Gastroesophageal sphincter (tissue), 4 donors: ENCODE data around the gene C1QL1. TPM values are rescaled to one million over a fixed set of nuclear protein-coding genes. Genes with fewer than 3 reads are reported as not detected.
A peak's percentile ranks its signal among the peaks of the same experiment; 100 is the strongest.

Experiments used
- ATAC-seq: fragments of 150-250 bp; one replicate; pipeline ENCODE4 v1.9.1; 2016; ENCODE audit warnings: mild to moderate bottlenecking, moderate library complexity
- H3K27ac ChIP-seq, 4 donors: fragments of 200-600 bp; sonication (generic) in 3 of 4; 1 replicate in 3 of 4; 2 replicates in 1 of 4; pipeline ENCODE4 v1.5.1; 2016 to 2019
- H3K27me3 ChIP-seq: fragments of 200-600 bp; sonication (generic); one replicate; pipeline ENCODE4 v1.5.1; 2019
- H3K36me3 ChIP-seq, 2 donors: fragments of 200-600 bp; sonication (generic); one replicate each; pipeline ENCODE4 v1.5.1; 2019; ENCODE audit warnings: control low read depth in 1 of 2
- H3K4me1 ChIP-seq, 3 donors: fragments of 200-600 bp; sonication (generic); 1 replicate in 2 of 3; 2 replicates in 1 of 3; pipeline ENCODE4 v1.5.1; 2016 to 2019; ENCODE audit warnings: control low read depth in 2 of 3
- H3K4me3 ChIP-seq, 2 donors: fragments of 200-600 bp; sonication (generic); one replicate each; pipeline ENCODE4 v1.5.1; 2019; ENCODE audit warnings: mild to moderate bottlenecking in 1 of 2, moderate library complexity in 1 of 2
- H3K9me3 ChIP-seq, 3 donors: fragments of 200-600 bp; sonication (generic); one replicate each; pipeline ENCODE4 v1.5.1; 2017 to 2019; ENCODE audit warnings: control low read depth in 2 of 3
- EP300 ChIP-seq: sonication (generic); formaldehyde crosslinking; IDR thresholded peaks from one replicate; pipeline ENCODE4 v1.6.1; 2017; ENCODE audit warnings: antibody characterized with exemption, mild to moderate bottlenecking
- POLR2A ChIP-seq, 2 donors: fragments of 450-650 bp; IDR thresholded peaks; one replicate each; pipeline ENCODE4 v1.6.1; 2017; ENCODE audit warnings: antibody characterized with exemption in 2 of 2, mild to moderate bottlenecking in 2 of 2, moderate library complexity in 1 of 2
- POLR2AphosphoS5 ChIP-seq: sonication (generic); formaldehyde crosslinking; IDR thresholded peaks from one replicate; pipeline ENCODE4 v1.6.1; 2017; ENCODE audit warnings: antibody characterized with exemption
- WGBS, 2 donors: methylation state at CpG; one replicate each; pipeline ENCODE4 v1.1.5; 2018; ENCODE audit warnings: low coverage in 1 of 2; 5-methylcytosine and 5-hydroxymethylcytosine counted together
- total RNA-seq, 4 donors: library from RNA; depleted of rRNA; stranded (reverse); fragments of >200 nt; gene quantifications; one replicate each; pipeline ENCODE4 v1.1.0, GENCODE V29; 2016
- TF ChIP-seq, protein P1 (sequence below), 4 experiments: fragments of 200-600 bp in 2 of 4; fragments of 450-650 bp in 2 of 4; sonication (generic) in 1 of 4; IDR thresholded peaks; one replicate each; pipeline ENCODE4 v1.5.1; 2017 to 2019; ENCODE audit warnings: antibody characterized with exemption in 4 of 4, mild to moderate bottlenecking in 2 of 4, moderate library complexity in 2 of 4

Gene C1QL1
- total RNA-seq, 4 donors from 2014 or later, result 4.1 to 7.1 (median 5.0) TPM

DNA sequence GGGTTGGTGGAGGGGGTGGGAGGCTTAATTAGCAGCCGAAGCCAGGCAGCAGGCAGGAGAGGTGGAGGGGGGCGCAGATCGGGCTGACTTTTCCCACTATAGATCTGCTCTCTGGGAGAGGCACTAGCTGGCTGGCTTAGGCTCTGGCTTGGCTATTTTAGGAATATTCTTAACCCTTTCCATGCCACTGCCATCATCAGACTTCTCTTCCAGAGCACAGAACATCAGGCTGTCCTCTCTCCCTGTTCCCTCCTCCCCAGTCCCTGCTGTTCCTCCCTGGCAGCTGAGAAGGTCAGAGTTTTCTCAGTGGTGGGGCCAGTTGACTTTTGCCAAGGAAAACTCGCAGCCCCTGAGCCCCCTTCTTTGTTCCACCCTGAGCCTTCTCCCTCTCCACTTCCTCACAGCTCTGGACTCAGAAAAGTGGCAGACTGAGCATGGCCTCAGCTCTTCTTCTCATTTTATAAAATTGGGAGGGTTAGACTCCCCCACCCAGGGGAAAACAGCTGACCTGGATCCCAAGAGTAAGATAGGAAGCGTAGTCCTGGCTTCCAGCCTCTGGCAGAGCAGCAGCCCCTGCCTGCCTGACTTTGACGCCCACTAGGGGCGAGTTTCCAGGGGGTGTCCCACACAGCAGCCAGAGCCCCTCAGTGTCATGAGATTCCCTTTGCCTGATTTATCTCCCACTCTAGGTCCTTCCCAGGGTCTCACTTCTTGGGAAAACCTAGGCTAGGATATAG, 9.9 kb upstream of the C1QL1 start:
- WGBS, 2 donors, result 20% methylated on average over 4 of the region's 7 CpGs; no CpG with 5 or more reads in 1 of the 2 donors
- TF ChIP-seq, protein P1, sequence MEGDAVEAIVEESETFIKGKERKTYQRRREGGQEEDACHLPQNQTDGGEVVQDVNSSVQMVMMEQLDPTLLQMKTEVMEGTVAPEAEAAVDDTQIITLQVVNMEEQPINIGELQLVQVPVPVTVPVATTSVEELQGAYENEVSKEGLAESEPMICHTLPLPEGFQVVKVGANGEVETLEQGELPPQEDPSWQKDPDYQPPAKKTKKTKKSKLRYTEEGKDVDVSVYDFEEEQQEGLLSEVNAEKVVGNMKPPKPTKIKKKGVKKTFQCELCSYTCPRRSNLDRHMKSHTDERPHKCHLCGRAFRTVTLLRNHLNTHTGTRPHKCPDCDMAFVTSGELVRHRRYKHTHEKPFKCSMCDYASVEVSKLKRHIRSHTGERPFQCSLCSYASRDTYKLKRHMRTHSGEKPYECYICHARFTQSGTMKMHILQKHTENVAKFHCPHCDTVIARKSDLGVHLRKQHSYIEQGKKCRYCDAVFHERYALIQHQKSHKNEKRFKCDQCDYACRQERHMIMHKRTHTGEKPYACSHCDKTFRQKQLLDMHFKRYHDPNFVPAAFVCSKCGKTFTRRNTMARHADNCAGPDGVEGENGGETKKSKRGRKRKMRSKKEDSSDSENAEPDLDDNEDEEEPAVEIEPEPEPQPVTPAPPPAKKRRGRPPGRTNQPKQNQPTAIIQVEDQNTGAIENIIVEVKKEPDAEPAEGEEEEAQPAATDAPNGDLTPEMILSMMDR (IDR thresholded peaks at IDR 0.05), result no peak
- TF ChIP-seq POLR2AphosphoS5 (no peak), EP300 (no peak), POLR2A (IDR thresholded peaks at IDR 0.05) (no peak)
- H3K4me3 ChIP-seq, result no peak overlapping the region
- H3K9me3 ChIP-seq, result no peaks in the 10 kb centered on the region
- no peaks in the 10 kb centered on the region for H3K27me3 ChIP-seq
- no peak for ATAC-seq
- H3K4me1 ChIP-seq, result peaks cover 11 to 64% (median 32%) of the 10 kb centered on the region in 3 donors
- peak overlapping the region in 3 of 4 donors; percentile 78 to 86 (median 80) for H3K27ac ChIP-seq
- no peaks in the 10 kb centered on the region for H3K36me3 ChIP-seq

DNA sequence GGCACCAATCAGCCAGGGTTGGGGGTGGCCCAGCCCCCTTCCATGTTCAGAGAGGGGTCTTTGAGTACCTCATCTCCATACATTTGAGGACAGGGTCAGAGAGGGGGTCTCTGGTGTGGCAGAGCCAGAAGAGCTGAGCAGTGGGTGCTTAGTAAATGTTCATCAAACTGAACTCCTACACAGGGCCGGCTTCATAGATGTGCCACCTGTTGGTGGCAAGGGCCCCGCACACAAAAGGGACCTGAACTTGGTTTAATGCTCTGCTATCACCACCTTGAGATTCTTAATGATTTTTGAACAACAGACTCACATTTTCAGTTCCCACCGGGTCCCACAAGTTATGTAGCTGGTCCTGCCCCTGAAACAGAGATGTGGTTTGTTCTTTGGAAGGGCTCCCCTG, 9.0 kb upstream of the C1QL1 start:
- Histone ChIP-seq H3K9me3 (no peaks in the 10 kb centered on the region), H3K27me3 (no peaks in the 10 kb centered on the region), H3K27ac (peak overlapping the region in 3 of 4 donors; percentile 78 to 86 (median 80)), H3K36me3 (no peaks in the 10 kb centered on the region), H3K4me3 (no peak overlapping the region), H3K4me1 (peaks cover 11 to 69% (median 32%) of the 10 kb centered on the region in 3 donors)
- TF ChIP-seq POLR2AphosphoS5 (no peak), EP300 (no peak), POLR2A (IDR thresholded peaks at IDR 0.05) (no peak)
- TF ChIP-seq, protein P1 (IDR thresholded peaks at IDR 0.05), result no peak
- ATAC-seq, result no peak
- 56% methylated on average over 3 of the region's 3 CpGs; no CpG with 5 or more reads in 1 of the 2 donors for WGBS, 2 donors

DNA sequence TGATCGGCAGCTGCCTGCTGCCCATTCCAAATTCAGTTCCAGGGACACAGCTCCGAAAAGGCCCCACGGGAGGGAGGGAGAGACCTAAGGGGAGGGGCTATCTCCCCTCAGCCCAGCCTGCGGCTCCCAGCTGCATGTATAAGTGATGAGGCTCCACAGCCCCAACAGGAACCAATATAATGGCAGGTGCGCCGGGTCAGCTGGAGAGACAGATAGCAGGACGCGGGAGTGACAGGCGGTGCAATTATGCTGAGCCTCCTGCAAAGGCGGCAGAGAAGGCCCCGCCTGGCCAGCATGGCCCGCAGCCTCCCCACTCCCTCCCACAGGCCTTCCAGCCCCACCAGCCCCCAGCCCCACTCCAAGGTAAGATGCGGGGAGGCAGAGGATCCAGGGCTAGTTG, 8.1 kb upstream of the C1QL1 start:
- Histone ChIP-seq H3K9me3 (no peaks in the 10 kb centered on the region), H3K27me3 (no peaks in the 10 kb centered on the region), H3K36me3 (no peaks in the 10 kb centered on the region), H3K27ac (peak overlapping the region in 2 of 4 donors; percentile 78 to 80), H3K4me3 (no peak overlapping the region), H3K4me1 (peaks cover 11 to 61% (median 30%) of the 10 kb centered on the region in 3 donors)
- TF ChIP-seq, protein P1 (IDR thresholded peaks at IDR 0.05), result no peak
- TF ChIP-seq EP300 (no peak), POLR2AphosphoS5 (no peak), POLR2A (IDR thresholded peaks at IDR 0.05) (no peak)
- no peak for ATAC-seq
- 74% methylated on average over 9 of the region's 13 CpGs; no CpG with 5 or more reads in 1 of the 2 donors for WGBS, 2 donors

DNA sequence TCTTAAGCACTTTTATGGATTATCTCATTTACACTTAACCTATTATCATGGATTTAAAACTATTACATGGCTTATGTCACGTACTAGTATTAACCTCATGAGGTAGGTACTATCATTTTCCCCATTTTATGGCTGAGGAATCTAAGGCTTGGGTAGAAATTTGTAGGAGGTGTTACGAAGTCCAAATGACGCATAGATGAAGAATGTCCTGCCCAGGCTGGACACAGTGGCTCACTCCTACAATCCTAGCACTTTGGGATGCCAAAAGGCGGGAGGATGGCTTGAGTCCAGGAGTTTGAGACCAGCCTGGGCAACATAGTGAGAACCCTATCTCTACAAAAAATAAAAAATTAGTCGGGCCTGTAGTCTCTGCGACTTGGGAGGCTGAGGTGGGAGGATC, 4.8 kb upstream of the C1QL1 start:
- TF ChIP-seq, protein P1 (IDR thresholded peaks at IDR 0.05), result no peak
- TF ChIP-seq EP300 (no peak), POLR2A (IDR thresholded peaks at IDR 0.05) (no peak), POLR2AphosphoS5 (no peak)
- Histone ChIP-seq H3K27ac (no peak overlapping the region), H3K9me3 (no peaks in the 10 kb centered on the region), H3K36me3 (no peaks in the 10 kb centered on the region), H3K4me3 (no peak overlapping the region), H3K4me1 (peaks cover 6 to 57% (median 19%) of the 10 kb centered on the region in 3 donors), H3K27me3 (peaks cover under 1% of the 10 kb centered on the region)
- whole genome bisulfite sequencing, 2 donors, result 81 to 82% methylated on average over 4 to 6 of the region's 6 CpGs
- no peak for ATAC-seq
